ENCODE data around the gene TMEM132A.

Gene TMEM132A

GRCh38 chr11:60929764-60930163 is 5.5 kb downstream of the TMEM132A start:
- no peak for TF ChIP-seq ZFX (IDR thresholded peaks at IDR 0.05)
- no peak for TF ChIP-seq CTCF (conservative IDR thresholded peaks at IDR 0.05)
- H3K27ac ChIP-seq, result no peak overlapping the region

- TF ChIP-seq ZFX (IDR thresholded peaks at IDR 0.05), result no peak
- no peak for TF ChIP-seq CTCF (conservative IDR thresholded peaks at IDR 0.05)
- no peak overlapping the region for H3K27ac ChIP-seq
Observed at GRCh38 chr11:60930394-60930793, 6.1 kb downstream of the TMEM132A start.

- TF ChIP-seq ZFX (IDR thresholded peaks at IDR 0.05), result no peak
- no peak for TF ChIP-seq CTCF (conservative IDR thresholded peaks at IDR 0.05)
- H3K27ac ChIP-seq, result no peak overlapping the region
Observed at GRCh38 chr11:60931917-60932316, 7.7 kb downstream of the TMEM132A start.

- TF ChIP-seq CTCF (conservative IDR thresholded peaks at IDR 0.05) (no peak), ZFX (IDR thresholded peaks at IDR 0.05) (no peak)
- H3K27ac ChIP-seq, result no peak overlapping the region
Observed at GRCh38 chr11:60932605-60933356, 8.5 kb downstream of the TMEM132A start.

GRCh38 chr11:60933416-60934123 is 9.3 kb downstream of the TMEM132A start:
- H3K27ac ChIP-seq, result no peak overlapping the region
- TF ChIP-seq CTCF (conservative IDR thresholded peaks at IDR 0.05), result no peak
- no peak for TF ChIP-seq ZFX (IDR thresholded peaks at IDR 0.05)

- TF ChIP-seq ZFX (IDR thresholded peaks at IDR 0.05) (no peak), CTCF (conservative IDR thresholded peaks at IDR 0.05) (no peak)
Observed at GRCh38 chr11:60934124-60934789, 10.0 kb downstream of the TMEM132A start.

More at GRCh38 chr11:60934124-60934789, 10.0 kb downstream of the TMEM132A start:
- H3K27ac ChIP-seq, result no peak overlapping the region
